GM12878 (cell line): ENCODE results near the gene TRAPPC12.

Experiments used
- CEBPB ChIP-seq, 2 experiments: fragments of 150-350 bp in 1 of 2; IDR thresholded peaks; 2 replicates each; pipeline ENCODE4 v1.6.1; 2012 to 2014; ENCODE audit warnings: low read depth in 2 of 2, low read length in 2 of 2, borderline replicate concordance in 1 of 2, inconsistent platforms in 1 of 2
- CHD1 ChIP-seq: IDR thresholded peaks from 2 replicates; pipeline ENCODE4 v1.6.1; 2012; ENCODE audit warnings: low read depth, low read length, improper control_type of control experiment
- CREB1 ChIP-seq: IDR thresholded peaks from 2 replicates; pipeline ENCODE4 v1.6.1; 2012; ENCODE audit warnings: low read depth, mild to moderate bottlenecking, inconsistent platforms
- DPF2 ChIP-seq: fragments of 450-650 bp; IDR thresholded peaks from 2 replicates; pipeline ENCODE4 v1.6.1; 2017; ENCODE audit warnings: mild to moderate bottlenecking
- EGR1 ChIP-seq, 2 experiments: IDR thresholded peaks; 1 replicate in 1 of 2; 2 replicates in 1 of 2; pipeline ENCODE4 v1.6.1; 2011 to 2012; ENCODE audit warnings: low read depth in 2 of 2, low read length in 2 of 2, borderline replicate concordance in 1 of 2, mild to moderate bottlenecking in 1 of 2, moderate library complexity in 1 of 2
- ETV6 ChIP-seq, 2 experiments: fragments of 450-650 bp in 1 of 2; IDR thresholded peaks in 1 of 2; conservative IDR thresholded peaks in 1 of 2; 2 replicates each; pipeline ENCODE4 v1.6.1; 2014; ENCODE audit warnings: antibody characterized with exemption in 1 of 2, borderline replicate concordance in 1 of 2, low read depth in 1 of 2, mild to moderate bottlenecking in 1 of 2, moderate library complexity in 1 of 2
- JUND ChIP-seq: IDR thresholded peaks from 2 replicates; pipeline ENCODE4 v1.6.1; 2012; ENCODE audit warnings: low read depth, mild to moderate bottlenecking, low read length, improper control_type of control experiment, moderate library complexity
- MEF2A ChIP-seq: IDR thresholded peaks from 2 replicates; pipeline ENCODE4 v1.6.1; 2011; ENCODE audit warnings: low read depth, mild to moderate bottlenecking, low read length, moderate library complexity; ENCODE audit not compliant: insufficient read depth
- PML ChIP-seq: IDR thresholded peaks from 2 replicates; pipeline ENCODE4 v1.6.1; 2012; ENCODE audit warnings: low read length, inconsistent platforms
- POLR2A ChIP-seq: IDR thresholded peaks from 2 replicates; pipeline ENCODE4 v1.6.1; 2011; ENCODE audit warnings: low read depth, mild to moderate bottlenecking, low read length
- TCF3 ChIP-seq: IDR thresholded peaks from 2 replicates; pipeline ENCODE4 v1.6.1; 2012; ENCODE audit warnings: low read depth, mild to moderate bottlenecking, low read length, borderline replicate concordance; ENCODE audit not compliant: insufficient read depth
- TF ChIP-seq, protein P1 (sequence below), 3 experiments: IDR thresholded peaks in 2 of 3; conservative IDR thresholded peaks in 1 of 3; 2 replicates each; pipeline ENCODE4 v1.5.1; 2011; ENCODE audit warnings: low read depth in 3 of 3, low read length in 3 of 3, mild to moderate bottlenecking in 3 of 3, control low read depth in 2 of 3, moderate library complexity in 2 of 3, inconsistent platforms in 1 of 3, mixed read lengths in 1 of 3; ENCODE audit not compliant: control insufficient read depth in 2 of 3, insufficient read depth in 1 of 3; ENCODE audit errors: extremely low read depth in 1 of 3
- TF ChIP-seq, protein P2 (sequence below): fragments of 450-650 bp; conservative IDR thresholded peaks from 2 replicates; pipeline ENCODE4 v1.6.1; 2017; ENCODE audit warnings: mild to moderate bottlenecking, moderate library complexity

DNA sequence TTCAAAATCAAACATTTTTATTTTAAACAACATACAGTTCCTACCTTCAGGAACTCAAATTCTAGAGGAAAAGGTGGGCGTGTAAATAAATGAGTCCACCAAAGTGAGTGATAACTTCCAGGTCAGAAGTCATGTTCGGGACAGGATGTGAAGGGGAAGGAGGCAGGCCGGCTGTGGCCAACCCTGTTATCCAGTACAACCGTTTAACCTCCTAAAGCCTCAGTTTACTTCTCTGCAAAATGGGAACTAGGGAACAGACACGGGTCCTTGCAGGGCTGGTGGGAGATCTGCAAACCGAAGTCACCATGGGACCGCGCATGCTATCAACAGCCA is 2.2 kb upstream of the TRAPPC12 start:
- TF ChIP-seq CHD1, result no peak
- no peak for TF ChIP-seq POLR2A
- no peak for TF ChIP-seq JUND
- no peak for TF ChIP-seq CREB1
- TF ChIP-seq EGR1 (IDR thresholded peaks at IDR 0.05; ENCODE audit: borderline replicate concordance in 1 of 2, low read depth in 2 of 2, low read length in 2 of 2), result no peak
- TF ChIP-seq CEBPB (IDR thresholded peaks at IDR 0.05; ENCODE audit: borderline replicate concordance in 1 of 2, low read depth in 2 of 2, low read length in 2 of 2), result no peak
- TF ChIP-seq, protein P1, sequence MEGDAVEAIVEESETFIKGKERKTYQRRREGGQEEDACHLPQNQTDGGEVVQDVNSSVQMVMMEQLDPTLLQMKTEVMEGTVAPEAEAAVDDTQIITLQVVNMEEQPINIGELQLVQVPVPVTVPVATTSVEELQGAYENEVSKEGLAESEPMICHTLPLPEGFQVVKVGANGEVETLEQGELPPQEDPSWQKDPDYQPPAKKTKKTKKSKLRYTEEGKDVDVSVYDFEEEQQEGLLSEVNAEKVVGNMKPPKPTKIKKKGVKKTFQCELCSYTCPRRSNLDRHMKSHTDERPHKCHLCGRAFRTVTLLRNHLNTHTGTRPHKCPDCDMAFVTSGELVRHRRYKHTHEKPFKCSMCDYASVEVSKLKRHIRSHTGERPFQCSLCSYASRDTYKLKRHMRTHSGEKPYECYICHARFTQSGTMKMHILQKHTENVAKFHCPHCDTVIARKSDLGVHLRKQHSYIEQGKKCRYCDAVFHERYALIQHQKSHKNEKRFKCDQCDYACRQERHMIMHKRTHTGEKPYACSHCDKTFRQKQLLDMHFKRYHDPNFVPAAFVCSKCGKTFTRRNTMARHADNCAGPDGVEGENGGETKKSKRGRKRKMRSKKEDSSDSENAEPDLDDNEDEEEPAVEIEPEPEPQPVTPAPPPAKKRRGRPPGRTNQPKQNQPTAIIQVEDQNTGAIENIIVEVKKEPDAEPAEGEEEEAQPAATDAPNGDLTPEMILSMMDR (IDR thresholded peaks at IDR 0.05 in 2 of 3, conservative IDR thresholded peaks at IDR 0.05 in 1 of 3; ENCODE audit: control insufficient read depth in 2 of 3, extremely low read depth in 1 of 3, insufficient read depth in 1 of 3, low read depth in 3 of 3, low read length in 3 of 3), result no peak
- TF ChIP-seq PML, result no peak
- TF ChIP-seq ETV6 (conservative IDR thresholded peaks at IDR 0.05 in 1 of 2, IDR thresholded peaks at IDR 0.05 in 1 of 2; ENCODE audit: borderline replicate concordance in 1 of 2, low read depth in 1 of 2), result no peak
- no peak for TF ChIP-seq MEF2A
- TF ChIP-seq DPF2, result no peak
- TF ChIP-seq, protein P2, sequence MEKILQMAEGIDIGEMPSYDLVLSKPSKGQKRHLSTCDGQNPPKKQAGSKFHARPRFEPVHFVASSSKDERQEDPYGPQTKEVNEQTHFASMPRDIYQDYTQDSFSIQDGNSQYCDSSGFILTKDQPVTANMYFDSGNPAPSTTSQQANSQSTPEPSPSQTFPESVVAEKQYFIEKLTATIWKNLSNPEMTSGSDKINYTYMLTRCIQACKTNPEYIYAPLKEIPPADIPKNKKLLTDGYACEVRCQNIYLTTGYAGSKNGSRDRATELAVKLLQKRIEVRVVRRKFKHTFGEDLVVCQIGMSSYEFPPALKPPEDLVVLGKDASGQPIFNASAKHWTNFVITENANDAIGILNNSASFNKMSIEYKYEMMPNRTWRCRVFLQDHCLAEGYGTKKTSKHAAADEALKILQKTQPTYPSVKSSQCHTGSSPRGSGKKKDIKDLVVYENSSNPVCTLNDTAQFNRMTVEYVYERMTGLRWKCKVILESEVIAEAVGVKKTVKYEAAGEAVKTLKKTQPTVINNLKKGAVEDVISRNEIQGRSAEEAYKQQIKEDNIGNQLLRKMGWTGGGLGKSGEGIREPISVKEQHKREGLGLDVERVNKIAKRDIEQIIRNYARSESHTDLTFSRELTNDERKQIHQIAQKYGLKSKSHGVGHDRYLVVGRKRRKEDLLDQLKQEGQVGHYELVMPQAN, result no peak
- 0 out of 2 replicates have a peak, but pooled peaks have one; percentile 14 for TF ChIP-seq TCF3
